Measurements from ENCODE around the gene CHRM2.

DNA sequence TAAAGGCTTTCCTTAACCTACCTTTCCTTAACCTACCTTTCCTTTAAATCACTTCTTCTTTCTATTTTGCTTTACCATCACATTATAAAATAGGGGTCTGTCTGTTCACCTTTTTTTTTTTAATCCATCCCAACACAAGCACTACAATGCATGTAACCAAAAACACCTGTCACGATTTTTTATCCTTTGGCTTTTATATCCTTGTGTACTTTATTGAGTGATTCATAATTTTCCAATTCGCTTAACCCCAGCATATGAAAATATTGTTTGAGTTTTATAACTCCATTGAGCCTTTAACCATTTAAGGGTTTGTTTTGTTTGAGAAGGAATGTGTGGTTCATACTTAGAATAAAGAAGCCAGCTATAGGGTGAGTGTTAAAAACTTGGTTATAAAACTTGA is 132.2 kb downstream of the CHRM2 start:
- no peak for TF ChIP-seq POLR2A (IDR thresholded peaks at IDR 0.05)
- TF ChIP-seq, protein P1, sequence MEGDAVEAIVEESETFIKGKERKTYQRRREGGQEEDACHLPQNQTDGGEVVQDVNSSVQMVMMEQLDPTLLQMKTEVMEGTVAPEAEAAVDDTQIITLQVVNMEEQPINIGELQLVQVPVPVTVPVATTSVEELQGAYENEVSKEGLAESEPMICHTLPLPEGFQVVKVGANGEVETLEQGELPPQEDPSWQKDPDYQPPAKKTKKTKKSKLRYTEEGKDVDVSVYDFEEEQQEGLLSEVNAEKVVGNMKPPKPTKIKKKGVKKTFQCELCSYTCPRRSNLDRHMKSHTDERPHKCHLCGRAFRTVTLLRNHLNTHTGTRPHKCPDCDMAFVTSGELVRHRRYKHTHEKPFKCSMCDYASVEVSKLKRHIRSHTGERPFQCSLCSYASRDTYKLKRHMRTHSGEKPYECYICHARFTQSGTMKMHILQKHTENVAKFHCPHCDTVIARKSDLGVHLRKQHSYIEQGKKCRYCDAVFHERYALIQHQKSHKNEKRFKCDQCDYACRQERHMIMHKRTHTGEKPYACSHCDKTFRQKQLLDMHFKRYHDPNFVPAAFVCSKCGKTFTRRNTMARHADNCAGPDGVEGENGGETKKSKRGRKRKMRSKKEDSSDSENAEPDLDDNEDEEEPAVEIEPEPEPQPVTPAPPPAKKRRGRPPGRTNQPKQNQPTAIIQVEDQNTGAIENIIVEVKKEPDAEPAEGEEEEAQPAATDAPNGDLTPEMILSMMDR (IDR thresholded peaks at IDR 0.05), result no peak
